ENCODE results near the gene WLS.
A peak's percentile ranks its signal among the peaks of the same experiment; 100 is the strongest.

The WLS gene

GRCh38 chr1:68197461-68197860 is 34.9 kb downstream of the WLS start:
- TF ChIP-seq CTCF (conservative IDR thresholded peaks at IDR 0.05; ENCODE audit: low read depth, low read length), result no peak
- no peak for DNase-seq (ENCODE audit: low read depth)
- no peak overlapping the region for H3K4me3 ChIP-seq (ENCODE audit: low read depth, low read length)

GRCh38 chr1:68196676-68197075 is 35.6 kb downstream of the WLS start:
- H3K4me3 ChIP-seq (ENCODE audit: low read depth, low read length), result no peak overlapping the region
- no peak for DNase-seq (ENCODE audit: low read depth)
- TF ChIP-seq CTCF (conservative IDR thresholded peaks at IDR 0.05; ENCODE audit: low read depth, low read length), result no peak

GRCh38 chr1:68191717-68192116 is 40.6 kb downstream of the WLS start:
- H3K4me3 ChIP-seq (ENCODE audit: low read depth, low read length), result no peak overlapping the region
- TF ChIP-seq CTCF (conservative IDR thresholded peaks at IDR 0.05; ENCODE audit: low read depth, low read length), result no peak
- DNase-seq (ENCODE audit: low read depth), result no peak

- DNase-seq (ENCODE audit: low read depth), result peak; percentile 52
- no peak overlapping the region for H3K4me3 ChIP-seq (ENCODE audit: low read depth, low read length)
- TF ChIP-seq CTCF (conservative IDR thresholded peaks at IDR 0.05; ENCODE audit: low read depth, low read length), result no peak
These were observed 43.5 kb downstream of the WLS start for GRCh38 chr1:68188644-68189340.

GRCh38 chr1:68188060-68188538 is 44.2 kb downstream of the WLS start:
- H3K4me3 ChIP-seq (ENCODE audit: low read depth, low read length), result no peak overlapping the region
- DNase-seq (ENCODE audit: low read depth), result peak; percentile 83

GRCh38 chr1:68185743-68186142 is 46.6 kb downstream of the WLS start:
- no peak for TF ChIP-seq CTCF (conservative IDR thresholded peaks at IDR 0.05; ENCODE audit: low read depth, low read length)
- DNase-seq (ENCODE audit: low read depth), result no peak
- no peak overlapping the region for H3K4me3 ChIP-seq (ENCODE audit: low read depth, low read length)

More at GRCh38 chr1:68188060-68188538, 44.2 kb downstream of the WLS start:
- no peak for TF ChIP-seq CTCF (conservative IDR thresholded peaks at IDR 0.05; ENCODE audit: low read depth, low read length)

- peak; percentile 40 for DNase-seq (ENCODE audit: low read depth)
- H3K4me3 ChIP-seq (ENCODE audit: low read depth, low read length), result no peak overlapping the region
- TF ChIP-seq CTCF (conservative IDR thresholded peaks at IDR 0.05; ENCODE audit: low read depth, low read length), result no peak
These were observed 48.4 kb downstream of the WLS start for GRCh38 chr1:68183895-68184294.

All from choroid plexus epithelial cell (primary cell).